Thoracic aorta (tissue), 2 donors: ENCODE results near the gene PCDH8. TPM values are rescaled to one million over a fixed set of nuclear protein-coding genes. Genes with fewer than 3 reads are reported as not detected.

Experiments
- ATAC-seq: fragments of 150-250 bp; one replicate; pipeline ENCODE4 v1.8.0; 2017; ENCODE audit warnings: low read depth; ENCODE audit not compliant: insufficient number of reproducible peaks, low FRiP score
- DNase-seq: peaks from one replicate; pipeline ENCODE4 v3.0.0-alpha.2; 2020; ENCODE audit warnings: low spot score
- H3K27ac ChIP-seq, 2 donors: fragments of 200-600 bp; sonication (generic); 1 replicate in 1 of 2; 2 replicates in 1 of 2; pipeline ENCODE4 v1.5.1; 2016; ENCODE audit warnings: mild to moderate bottlenecking in 2 of 2, moderate library complexity in 2 of 2
- H3K27me3 ChIP-seq: fragments of 200-600 bp; sonication (generic); replicated peaks from 2 replicates; pipeline ENCODE4 v1.6.0; 2016; ENCODE audit warnings: mild to moderate bottlenecking; ENCODE audit not compliant: insufficient read depth
- H3K36me3 ChIP-seq: fragments of 200-600 bp; sonication (generic); one replicate; pipeline ENCODE4 v1.5.1; 2016
- H3K4me1 ChIP-seq, 2 donors: fragments of 200-600 bp; sonication (generic); 1 replicate in 1 of 2; 2 replicates in 1 of 2; pipeline versions ENCODE4 v1.5.1 to v1.6.0; 2016; ENCODE audit warnings: low read depth in 2 of 2, mild to moderate bottlenecking in 1 of 2; ENCODE audit not compliant: control insufficient read depth in 1 of 2
- H3K4me3 ChIP-seq: fragments of 200-600 bp; sonication (generic); 2 replicates; pipeline ENCODE4 v1.5.1; 2016; ENCODE audit warnings: mild to moderate bottlenecking
- H3K9me3 ChIP-seq: fragments of 200-600 bp; sonication (generic); 2 replicates; pipeline ENCODE4 v1.5.1; 2016
- CTCF ChIP-seq: fragments of 200-600 bp; sonication (generic); IDR thresholded peaks from one replicate; pipeline ENCODE4 v1.5.1; 2019; ENCODE audit warnings: antibody characterized with exemption
- total RNA-seq, 2 donors: library from RNA; depleted of rRNA; stranded (reverse); fragments of >200 nt; gene quantifications; one replicate each; pipeline versions ENCODE4 v1.1.0 to v1.2.3, GENCODE V29; 2016

The PCDH8 gene
- total RNA-seq, 2 donors from 2014 or later, result not detected

DNA sequence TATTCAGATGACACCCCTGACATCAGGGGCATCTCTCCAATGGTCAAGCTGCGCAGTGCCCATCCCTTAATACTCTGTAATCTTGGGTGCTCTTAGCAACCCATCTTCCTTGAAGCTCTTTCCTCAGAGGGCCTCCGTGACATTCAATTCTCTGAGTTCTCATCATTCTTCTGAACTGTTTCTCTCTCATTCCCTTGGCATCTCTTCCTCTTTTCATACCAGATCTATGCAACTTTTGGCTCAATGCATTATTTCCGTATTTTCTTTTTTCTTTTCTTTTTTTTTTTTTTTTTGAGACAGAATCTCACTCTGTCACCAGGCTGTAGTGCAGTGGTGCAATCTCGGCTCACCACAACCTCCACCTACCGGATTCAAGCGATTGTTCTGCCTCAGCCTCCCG lies 53.9 kb downstream of the PCDH8 start:
- Histone ChIP-seq H3K36me3 (no peaks in the 10 kb centered on the region), H3K4me1 (no peaks in the 10 kb centered on the region), H3K4me3 (no peak overlapping the region), H3K27me3 (no peaks in the 10 kb centered on the region), H3K27ac (no peak overlapping the region), H3K9me3 (no peaks in the 10 kb centered on the region)
- ATAC-seq (no peak), DNase-seq (no peak)
- TF ChIP-seq CTCF, result no peak

- DNase-seq (no peak), ATAC-seq (no peak)
- Histone ChIP-seq H3K36me3 (no peaks in the 10 kb centered on the region), H3K4me1 (no peaks in the 10 kb centered on the region), H3K27me3 (no peaks in the 10 kb centered on the region), H3K4me3 (no peak overlapping the region), H3K27ac (no peak overlapping the region), H3K9me3 (no peaks in the 10 kb centered on the region)
- no peak for TF ChIP-seq CTCF
Measured at GRCh38 chr13:52793515-52794061, 54.9 kb downstream of the PCDH8 start.

Other genes with a start within 250 kb of the PCDH8 start
- 1 to 10 TPM; 6.9 to 8.7 TPM for gene HNRNPA1L2, start 206.2 kb downstream of the PCDH8 start, total RNA-seq
- 10 to 100 TPM; 30.8 to 36.0 TPM for gene SUGT1, start 195.8 kb downstream of the PCDH8 start, total RNA-seq
- gene CNMD, start 108.8 kb downstream of the PCDH8 start, total RNA-seq, result not detected
- 1 to 10 TPM; 1.1 to 1.2 TPM for gene OLFM4, start 180.2 kb upstream of the PCDH8 start, total RNA-seq